Upper lobe of left lung (tissue), 4 donors: ENCODE data around the gene CABLES1.

ENCODE experiments used
- EP300 ChIP-seq, 4 donors: sonication (generic); formaldehyde crosslinking; IDR thresholded peaks; one replicate each; pipeline ENCODE4 v1.5.1; 2017; ENCODE audit warnings: antibody characterized with exemption in 4 of 4, control low read depth in 2 of 4
- TF ChIP-seq, protein P1 (sequence below), 6 experiments: fragments of 450-650 bp in 4 of 6; fragments of 200-600 bp in 2 of 6; sonication (generic) in 2 of 6; IDR thresholded peaks; one replicate each; pipeline ENCODE4 v1.5.1; 2016 to 2019; ENCODE audit warnings: antibody characterized with exemption in 6 of 6

GRCh38 chr18:23189099-23189498, 53.8 kb downstream of the CABLES1 start:
- TF ChIP-seq, protein P1, sequence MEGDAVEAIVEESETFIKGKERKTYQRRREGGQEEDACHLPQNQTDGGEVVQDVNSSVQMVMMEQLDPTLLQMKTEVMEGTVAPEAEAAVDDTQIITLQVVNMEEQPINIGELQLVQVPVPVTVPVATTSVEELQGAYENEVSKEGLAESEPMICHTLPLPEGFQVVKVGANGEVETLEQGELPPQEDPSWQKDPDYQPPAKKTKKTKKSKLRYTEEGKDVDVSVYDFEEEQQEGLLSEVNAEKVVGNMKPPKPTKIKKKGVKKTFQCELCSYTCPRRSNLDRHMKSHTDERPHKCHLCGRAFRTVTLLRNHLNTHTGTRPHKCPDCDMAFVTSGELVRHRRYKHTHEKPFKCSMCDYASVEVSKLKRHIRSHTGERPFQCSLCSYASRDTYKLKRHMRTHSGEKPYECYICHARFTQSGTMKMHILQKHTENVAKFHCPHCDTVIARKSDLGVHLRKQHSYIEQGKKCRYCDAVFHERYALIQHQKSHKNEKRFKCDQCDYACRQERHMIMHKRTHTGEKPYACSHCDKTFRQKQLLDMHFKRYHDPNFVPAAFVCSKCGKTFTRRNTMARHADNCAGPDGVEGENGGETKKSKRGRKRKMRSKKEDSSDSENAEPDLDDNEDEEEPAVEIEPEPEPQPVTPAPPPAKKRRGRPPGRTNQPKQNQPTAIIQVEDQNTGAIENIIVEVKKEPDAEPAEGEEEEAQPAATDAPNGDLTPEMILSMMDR (IDR thresholded peaks at IDR 0.05): no peak
- TF ChIP-seq EP300 (IDR thresholded peaks at IDR 0.05): no peak
